SK-N-SH (cell line): ENCODE measurements around the gene CCND1. TPM values are rescaled to one million over a fixed set of nuclear protein-coding genes. Genes with fewer than 3 reads are reported as not detected.

Source experiments
- CTCF ChIA-PET: fragments of 300-600, 350-600 bp; formaldehyde crosslinking; extraction: SDS; loops from one replicate; lab custom pipeline; 2021; lab: Yijun Ruan, JAX
- POLR2A ChIA-PET: fragments of 350-600 bp; sonication (Branson Sonifier 250); formaldehyde crosslinking; extraction: SDS; loops from one replicate; lab custom pipeline; 2020; ENCODE audit warnings: antibody characterized with exemption, inconsistent platforms; lab: Yijun Ruan, JAX
- DNase-seq: peaks from one replicate; pipeline ENCODE4 v3.0.0; 2012
- H2AFZ ChIP-seq: fragments of 200-600 bp; sonication (generic); 2 replicates; pipeline ENCODE4 v1.8.1; 2016; ENCODE audit warnings: antibody characterized with exemption, mild to moderate bottlenecking, low read depth
- H3F3A ChIP-seq: fragments of 200-600 bp; sonication (generic); replicated peaks from 2 replicates; pipeline ENCODE3; 2016; ENCODE audit warnings: antibody characterized with exemption, mild to moderate bottlenecking; ENCODE audit not compliant: insufficient read depth
- H3K27ac ChIP-seq, 2 experiments: fragments of 200-500 bp in 1 of 2; fragments of 200-600 bp in 1 of 2; sonication (Bioruptor generic) in 1 of 2; sonication (generic), shearing (Covaris generic) in 1 of 2; 2 replicates each; pipeline versions ENCODE4 v1.5.1 to v1.6.1; 2014 to 2016; ENCODE audit warnings: low read depth in 2 of 2, inconsistent platforms in 1 of 2, low read length in 1 of 2, mild to moderate bottlenecking in 1 of 2, mixed read lengths in 1 of 2
- H3K27me3 ChIP-seq: fragments of 200-600 bp; sonication (generic), shearing (Covaris generic); 2 replicates; pipeline ENCODE4 v1.6.1; 2016; ENCODE audit warnings: mixed run types; ENCODE audit not compliant: insufficient read depth
- H3K36me3 ChIP-seq, 2 experiments: fragments of 200-500 bp in 1 of 2; fragments of 200-600 bp in 1 of 2; sonication (Bioruptor generic) in 1 of 2; sonication (generic) in 1 of 2; replicated peaks in 1 of 2; 2 replicates each; pipeline versions ENCODE3 to v1.5.1; 2014 to 2016; ENCODE audit warnings: low read length in 1 of 2, mild to moderate bottlenecking in 1 of 2; ENCODE audit not compliant: insufficient read depth in 2 of 2, control insufficient read depth in 1 of 2
- H3K4me1 ChIP-seq, 2 experiments: fragments of 200-500 bp in 1 of 2; fragments of 200-600 bp in 1 of 2; sonication (Bioruptor generic) in 1 of 2; sonication (generic), shearing (Covaris generic) in 1 of 2; 2 replicates each; pipeline versions ENCODE4 v1.5.1 to v1.6.1; 2014 to 2016; ENCODE audit warnings: low read depth in 1 of 2, low read length in 1 of 2, mixed run types in 1 of 2; ENCODE audit not compliant: insufficient read depth in 2 of 2, control insufficient read depth in 1 of 2
- H3K4me2 ChIP-seq: fragments of 200-600 bp; sonication (generic), shearing (Covaris generic); 2 replicates; pipeline ENCODE4 v1.6.1; 2017; ENCODE audit warnings: mixed run types
- H3K4me3 ChIP-seq, 2 experiments: fragments of 200-500 bp in 1 of 2; fragments of 200-600 bp in 1 of 2; sonication (Bioruptor generic) in 1 of 2; sonication (generic), shearing (Covaris generic) in 1 of 2; 2 replicates each; pipeline versions ENCODE4 v1.5.1 to v1.8.1; 2014 to 2016; ENCODE audit warnings: low read depth in 2 of 2, inconsistent platforms in 1 of 2, low read length in 1 of 2, mild to moderate bottlenecking in 1 of 2, mixed read lengths in 1 of 2, moderate library complexity in 1 of 2
- H3K79me2 ChIP-seq: fragments of 200-600 bp; sonication (generic); 2 replicates; pipeline ENCODE4 v1.8.1; 2017; ENCODE audit warnings: mild to moderate bottlenecking; ENCODE audit not compliant: insufficient read depth
- H3K9ac ChIP-seq: fragments of 200-600 bp; sonication (generic); 2 replicates; pipeline ENCODE4 v1.6.1; 2017; ENCODE audit warnings: mixed run types
- H3K9me2 ChIP-seq: fragments of 200-600 bp; sonication (generic); 2 replicates; pipeline ENCODE4 v1.6.1; 2017; ENCODE audit warnings: mixed run types
- H3K9me3 ChIP-seq: fragments of 200-600 bp; sonication (generic); 2 replicates; pipeline ENCODE4 v1.6.1; 2017; ENCODE audit warnings: mixed run types, mild to moderate bottlenecking, moderate library complexity
- H4K20me1 ChIP-seq: fragments of 200-600 bp; sonication (generic); 2 replicates; pipeline ENCODE4 v1.6.1; 2017; ENCODE audit warnings: mild to moderate bottlenecking, mixed run types; ENCODE audit not compliant: insufficient read depth
- CHD2 ChIP-seq: fragments of 150-350 bp; IDR thresholded peaks from 2 replicates; pipeline ENCODE4 v1.6.1; 2018; ENCODE audit warnings: low read length; ENCODE audit not compliant: partially characterized antibody
- EP300 ChIP-seq, 2 experiments: IDR thresholded peaks; 2 replicates each; pipeline versions ENCODE4 v1.4.0 to v1.6.1; 2012; ENCODE audit warnings: borderline replicate concordance in 1 of 2, low read depth in 1 of 2, low read length in 1 of 2
- EZH2phosphoT487 ChIP-seq: fragments of 200-600 bp; sonication (generic); IDR thresholded peaks from 2 replicates; pipeline ENCODE4 v1.6.1; 2017; ENCODE audit warnings: low read depth, mixed run types, mild to moderate bottlenecking, antibody characterized with exemption, moderate library complexity, borderline replicate concordance
- FOXJ3 ChIP-seq: sonication (generic); formaldehyde crosslinking; IDR thresholded peaks from 2 replicates; pipeline ENCODE4 v1.5.1; 2020; ENCODE audit warnings: mild to moderate bottlenecking, missing genetic modification reagents
- JUND ChIP-seq: IDR thresholded peaks from 2 replicates; pipeline ENCODE4 v1.4.0; 2012
- MEF2A ChIP-seq: IDR thresholded peaks from 2 replicates; pipeline ENCODE4 v1.4.0; 2012; ENCODE audit warnings: low read depth, borderline replicate concordance
- MXI1 ChIP-seq: IDR thresholded peaks from 2 replicates; pipeline ENCODE4 v1.6.1; 2012; ENCODE audit warnings: mild to moderate bottlenecking, low read depth, low read length, improper control_type of control experiment
- NRF1 ChIP-seq: IDR thresholded peaks from 2 replicates; pipeline ENCODE4 v1.6.1; 2012; ENCODE audit warnings: low read depth, mild to moderate bottlenecking, low read length
- RAD21 ChIP-seq: IDR thresholded peaks from 2 replicates; pipeline ENCODE4 v1.6.1; 2012; ENCODE audit warnings: mild to moderate bottlenecking, low read length
- RCOR1 ChIP-seq: fragments of 150-350 bp; IDR thresholded peaks from 2 replicates; pipeline ENCODE4 v1.6.1; 2017; ENCODE audit warnings: antibody characterized with exemption, low read length
- RFX5 ChIP-seq: IDR thresholded peaks from 2 replicates; pipeline ENCODE4 v1.6.1; 2012; ENCODE audit warnings: mild to moderate bottlenecking, improper control_type of control experiment, low read length
- SIN3A ChIP-seq: IDR thresholded peaks from 2 replicates; pipeline ENCODE4 v1.6.1; 2012; ENCODE audit warnings: low read depth, mild to moderate bottlenecking, low read length, moderate library complexity, borderline replicate concordance
- TAF1 ChIP-seq: IDR thresholded peaks from 2 replicates; pipeline ENCODE4 v1.6.1; 2012; ENCODE audit warnings: low read depth, mild to moderate bottlenecking, low read length, moderate library complexity, borderline replicate concordance
- TCF12 ChIP-seq: IDR thresholded peaks from 2 replicates; pipeline ENCODE4 v1.4.0; 2012
- YY1 ChIP-seq: IDR thresholded peaks from 2 replicates; pipeline ENCODE4 v1.4.0; 2012; ENCODE audit warnings: low read depth, mild to moderate bottlenecking
- WGBS: methylation state at CpG from one replicate; pipeline ENCODE4 v1.1.6; 2017; ENCODE audit warnings: low lambda C conversion rate; 5-methylcytosine and 5-hydroxymethylcytosine counted together
- polyA plus RNA-seq, 3 experiments: library from polyadenylated mRNA; depleted of rRNA; stranded (reverse); fragments of >200 nt; gene quantifications; 2 replicates each; pipeline ENCODE4 v1.2.3, GENCODE V29; 2012
- TF ChIP-seq, protein P1 (sequence below): fragments of 200-600 bp; sonication (generic); IDR thresholded peaks from 2 replicates; pipeline ENCODE4 v1.6.1; 2017; ENCODE audit warnings: antibody characterized with exemption, mild to moderate bottlenecking, moderate library complexity
- TF ChIP-seq, protein P2 (sequence below): fragments of 150-350 bp; IDR thresholded peaks from 2 replicates; pipeline ENCODE4 v1.6.1; 2016; ENCODE audit warnings: mild to moderate bottlenecking, low read depth, low read length
- TF ChIP-seq, protein P3 (sequence below): IDR thresholded peaks from 2 replicates; pipeline ENCODE4 v1.4.0; 2012; ENCODE audit warnings: low read depth
- TF ChIP-seq, protein P4 (sequence below): IDR thresholded peaks from 2 replicates; pipeline ENCODE4 v1.4.0; 2012; ENCODE audit warnings: low read depth, borderline replicate concordance

The CCND1 gene
- polyA plus RNA-seq, 1 of the 3 experiments (the other 2 are of a cell fraction), result 242 TPM

DNA sequence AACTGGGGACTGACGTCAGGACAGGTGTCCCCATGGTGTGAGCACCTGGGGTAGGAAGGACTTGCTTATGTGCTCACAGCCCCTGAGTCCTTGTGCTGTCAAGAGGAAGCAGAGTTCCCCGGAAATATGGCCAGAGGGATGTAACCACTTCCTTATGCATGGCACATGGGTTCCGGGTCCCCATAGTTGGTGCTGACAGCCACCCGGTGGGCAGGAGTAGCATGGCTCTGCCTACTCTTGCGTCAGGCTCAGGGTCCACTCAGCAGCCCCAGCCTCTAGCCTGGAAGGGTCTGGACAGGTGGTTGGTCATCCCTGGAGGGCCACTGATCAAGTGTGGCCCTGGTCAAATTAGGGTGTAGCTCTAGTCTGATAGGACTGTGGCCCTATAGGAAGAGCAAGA is 42.8 kb upstream of the CCND1 start:
- DNase-seq, result peak; percentile 45
- H3K27ac ChIP-seq, result no peak overlapping the region
- no peak overlapping the region for H3K4me3 ChIP-seq
- no peak overlapping the region for H3K4me2 ChIP-seq
- H3K27me3 ChIP-seq, result no peaks in the 10 kb centered on the region
- no peaks in the 10 kb centered on the region for H3K9me3 ChIP-seq
- no peaks in the 10 kb centered on the region for H3K9me2 ChIP-seq
- no peaks in the 10 kb centered on the region for H4K20me1 ChIP-seq
- H3K4me1 ChIP-seq, result peaks cover 0 to 5% of the 10 kb centered on the region in 2 experiments; a peak in 1 of 4 replicates
- POLR2A ChIA-PET, result no interaction called here
- H3K9ac ChIP-seq, result no peak overlapping the region
- H3K36me3 ChIP-seq, result no peaks in the 10 kb centered on the region
- TF ChIP-seq, protein P1, sequence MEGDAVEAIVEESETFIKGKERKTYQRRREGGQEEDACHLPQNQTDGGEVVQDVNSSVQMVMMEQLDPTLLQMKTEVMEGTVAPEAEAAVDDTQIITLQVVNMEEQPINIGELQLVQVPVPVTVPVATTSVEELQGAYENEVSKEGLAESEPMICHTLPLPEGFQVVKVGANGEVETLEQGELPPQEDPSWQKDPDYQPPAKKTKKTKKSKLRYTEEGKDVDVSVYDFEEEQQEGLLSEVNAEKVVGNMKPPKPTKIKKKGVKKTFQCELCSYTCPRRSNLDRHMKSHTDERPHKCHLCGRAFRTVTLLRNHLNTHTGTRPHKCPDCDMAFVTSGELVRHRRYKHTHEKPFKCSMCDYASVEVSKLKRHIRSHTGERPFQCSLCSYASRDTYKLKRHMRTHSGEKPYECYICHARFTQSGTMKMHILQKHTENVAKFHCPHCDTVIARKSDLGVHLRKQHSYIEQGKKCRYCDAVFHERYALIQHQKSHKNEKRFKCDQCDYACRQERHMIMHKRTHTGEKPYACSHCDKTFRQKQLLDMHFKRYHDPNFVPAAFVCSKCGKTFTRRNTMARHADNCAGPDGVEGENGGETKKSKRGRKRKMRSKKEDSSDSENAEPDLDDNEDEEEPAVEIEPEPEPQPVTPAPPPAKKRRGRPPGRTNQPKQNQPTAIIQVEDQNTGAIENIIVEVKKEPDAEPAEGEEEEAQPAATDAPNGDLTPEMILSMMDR, result peak; percentile 17; the same call in 1 of the 2 replicates
- TF ChIP-seq RAD21 (peak; percentile 44), SIN3A (no peak), JUND (no peak), MXI1 (no peak)
- TF ChIP-seq, protein P2, sequence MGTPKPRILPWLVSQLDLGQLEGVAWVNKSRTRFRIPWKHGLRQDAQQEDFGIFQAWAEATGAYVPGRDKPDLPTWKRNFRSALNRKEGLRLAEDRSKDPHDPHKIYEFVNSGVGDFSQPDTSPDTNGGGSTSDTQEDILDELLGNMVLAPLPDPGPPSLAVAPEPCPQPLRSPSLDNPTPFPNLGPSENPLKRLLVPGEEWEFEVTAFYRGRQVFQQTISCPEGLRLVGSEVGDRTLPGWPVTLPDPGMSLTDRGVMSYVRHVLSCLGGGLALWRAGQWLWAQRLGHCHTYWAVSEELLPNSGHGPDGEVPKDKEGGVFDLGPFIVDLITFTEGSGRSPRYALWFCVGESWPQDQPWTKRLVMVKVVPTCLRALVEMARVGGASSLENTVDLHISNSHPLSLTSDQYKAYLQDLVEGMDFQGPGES, result no peak
- TF ChIP-seq, all 33 proteins: peak for 2
- Histone ChIP-seq H3K79me2 (no peaks in the 10 kb centered on the region), H2AFZ (no peak overlapping the region), H3F3A (no peaks in the 10 kb centered on the region)
- CTCF ChIA-PET, result interaction anchor here (1.4 kb wide), 1 partner anchor 41 kb away, joined by 3 read pairs; no protein-coding TSS in a partner anchor
- 58% methylated on average over 3 of the region's 5 CpGs for WGBS

DNA sequence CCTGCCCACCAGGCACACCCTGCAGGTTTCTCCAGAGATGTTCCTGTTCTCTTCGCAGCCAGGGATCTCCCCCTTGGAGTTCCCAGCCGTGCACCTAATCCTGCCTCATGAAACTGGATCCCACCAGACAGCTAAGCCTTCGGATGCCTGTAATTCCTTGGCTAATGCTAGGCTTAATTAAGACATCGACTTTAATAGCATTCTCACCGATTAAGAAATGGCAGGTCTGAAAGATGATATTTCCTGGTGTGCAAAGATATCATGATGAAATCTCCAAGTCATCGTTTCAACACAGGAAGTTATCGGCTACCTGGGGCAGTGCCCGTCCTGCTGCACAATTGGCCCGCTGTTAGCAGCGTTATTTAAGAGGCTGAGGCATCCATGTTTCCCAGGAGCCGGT is 41.5 kb upstream of the CCND1 start:
- no peaks in the 10 kb centered on the region for H3K36me3 ChIP-seq
- H3K27ac ChIP-seq, result no peak overlapping the region
- H3K9ac ChIP-seq, result no peak overlapping the region
- WGBS, result 75% methylated on average over 11 of the region's 11 CpGs
- H3K9me3 ChIP-seq, result no peaks in the 10 kb centered on the region
- ChIA-PET POLR2A (no interaction called here), CTCF (no interaction called here)
- no peaks in the 10 kb centered on the region for H3K27me3 ChIP-seq
- H3F3A ChIP-seq, result no peaks in the 10 kb centered on the region
- peaks cover 0 to 5% of the 10 kb centered on the region in 2 experiments; a peak in 1 of 4 replicates for H3K4me1 ChIP-seq
- no peaks in the 10 kb centered on the region for H3K9me2 ChIP-seq
- H3K4me2 ChIP-seq, result no peak overlapping the region
- DNase-seq, result no peak
- no peak overlapping the region for H2AFZ ChIP-seq
- no peak overlapping the region for H3K4me3 ChIP-seq
- H3K79me2 ChIP-seq, result no peaks in the 10 kb centered on the region
- no peaks in the 10 kb centered on the region for H4K20me1 ChIP-seq
- no peak for TF ChIP-seq RCOR1
- no peak for TF ChIP-seq NRF1
- no peak for TF ChIP-seq EP300 (IDR thresholded peaks at IDR 0.05; ENCODE audit: borderline replicate concordance in 1 of 2, low read depth in 1 of 2, low read length in 1 of 2)
- TF ChIP-seq, protein P3, sequence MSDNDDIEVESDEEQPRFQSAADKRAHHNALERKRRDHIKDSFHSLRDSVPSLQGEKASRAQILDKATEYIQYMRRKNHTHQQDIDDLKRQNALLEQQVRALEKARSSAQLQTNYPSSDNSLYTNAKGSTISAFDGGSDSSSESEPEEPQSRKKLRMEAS, result no peak
- no peak for TF ChIP-seq YY1
- TF ChIP-seq SIN3A, result no peak
- no peak for TF ChIP-seq FOXJ3 (CRISPR knock-in tag)
- no peak for TF ChIP-seq TCF12
- no peak for TF ChIP-seq TAF1
- TF ChIP-seq, protein P1, result no peak
- no peak for TF ChIP-seq CHD2
- TF ChIP-seq MEF2A, result no peak
- TF ChIP-seq, protein P4, sequence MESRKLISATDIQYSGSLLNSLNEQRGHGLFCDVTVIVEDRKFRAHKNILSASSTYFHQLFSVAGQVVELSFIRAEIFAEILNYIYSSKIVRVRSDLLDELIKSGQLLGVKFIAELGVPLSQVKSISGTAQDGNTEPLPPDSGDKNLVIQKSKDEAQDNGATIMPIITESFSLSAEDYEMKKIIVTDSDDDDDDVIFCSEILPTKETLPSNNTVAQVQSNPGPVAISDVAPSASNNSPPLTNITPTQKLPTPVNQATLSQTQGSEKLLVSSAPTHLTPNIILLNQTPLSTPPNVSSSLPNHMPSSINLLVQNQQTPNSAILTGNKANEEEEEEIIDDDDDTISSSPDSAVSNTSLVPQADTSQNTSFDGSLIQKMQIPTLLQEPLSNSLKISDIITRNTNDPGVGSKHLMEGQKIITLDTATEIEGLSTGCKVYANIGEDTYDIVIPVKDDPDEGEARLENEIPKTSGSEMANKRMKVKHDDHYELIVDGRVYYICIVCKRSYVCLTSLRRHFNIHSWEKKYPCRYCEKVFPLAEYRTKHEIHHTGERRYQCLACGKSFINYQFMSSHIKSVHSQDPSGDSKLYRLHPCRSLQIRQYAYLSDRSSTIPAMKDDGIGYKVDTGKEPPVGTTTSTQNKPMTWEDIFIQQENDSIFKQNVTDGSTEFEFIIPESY, result no peak
- no peak for TF ChIP-seq EZH2phosphoT487
- TF ChIP-seq RFX5, result no peak
